Liver (tissue), 3 donors: ENCODE data around the gene NCAM1.

Experiments used
- HNF4G ChIP-seq: IDR thresholded peaks from 2 replicates; pipeline ENCODE4 v1.6.1; 2016; ENCODE audit warnings: antibody characterized with exemption
- JUND ChIP-seq, 2 donors: IDR thresholded peaks; 2 replicates each; pipeline ENCODE4 v1.6.1; 2016; ENCODE audit warnings: antibody characterized with exemption in 2 of 2
- MAX ChIP-seq: IDR thresholded peaks from 2 replicates; pipeline ENCODE4 v1.6.1; 2016; ENCODE audit warnings: antibody characterized with exemption
- RAD21 ChIP-seq, 2 donors: IDR thresholded peaks; 2 replicates each; pipeline ENCODE4 v1.6.1; 2016; ENCODE audit warnings: antibody characterized with exemption in 2 of 2, mild to moderate bottlenecking in 2 of 2
- TF ChIP-seq, protein P1 (sequence below): fragments of 150-350 bp; IDR thresholded peaks from 2 replicates; pipeline ENCODE4 v1.5.1; 2017; ENCODE audit warnings: improper control_type of control experiment, low read depth, low read length; ENCODE audit not compliant: missing input control
- donor health status: healthy.
- donor health status: healthy.

GRCh38 chr11:113014262-113015097 is 53.3 kb downstream of the NCAM1 start:
- TF ChIP-seq HNF4G, result no peak
- TF ChIP-seq, protein P1, sequence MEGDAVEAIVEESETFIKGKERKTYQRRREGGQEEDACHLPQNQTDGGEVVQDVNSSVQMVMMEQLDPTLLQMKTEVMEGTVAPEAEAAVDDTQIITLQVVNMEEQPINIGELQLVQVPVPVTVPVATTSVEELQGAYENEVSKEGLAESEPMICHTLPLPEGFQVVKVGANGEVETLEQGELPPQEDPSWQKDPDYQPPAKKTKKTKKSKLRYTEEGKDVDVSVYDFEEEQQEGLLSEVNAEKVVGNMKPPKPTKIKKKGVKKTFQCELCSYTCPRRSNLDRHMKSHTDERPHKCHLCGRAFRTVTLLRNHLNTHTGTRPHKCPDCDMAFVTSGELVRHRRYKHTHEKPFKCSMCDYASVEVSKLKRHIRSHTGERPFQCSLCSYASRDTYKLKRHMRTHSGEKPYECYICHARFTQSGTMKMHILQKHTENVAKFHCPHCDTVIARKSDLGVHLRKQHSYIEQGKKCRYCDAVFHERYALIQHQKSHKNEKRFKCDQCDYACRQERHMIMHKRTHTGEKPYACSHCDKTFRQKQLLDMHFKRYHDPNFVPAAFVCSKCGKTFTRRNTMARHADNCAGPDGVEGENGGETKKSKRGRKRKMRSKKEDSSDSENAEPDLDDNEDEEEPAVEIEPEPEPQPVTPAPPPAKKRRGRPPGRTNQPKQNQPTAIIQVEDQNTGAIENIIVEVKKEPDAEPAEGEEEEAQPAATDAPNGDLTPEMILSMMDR, result no peak
- TF ChIP-seq MAX, result no peak
- no peak for TF ChIP-seq JUND (IDR thresholded peaks at IDR 0.05)
- TF ChIP-seq RAD21 (IDR thresholded peaks at IDR 0.05), result no peak
